ENCODE results near the gene MAEA.

- TF ChIP-seq CTCF (conservative IDR thresholded peaks at IDR 0.05) (no peak), ZFX (IDR thresholded peaks at IDR 0.05) (no peak)
These were observed 38.8 kb downstream of the MAEA start for GRCh38 chr4:1328267-1329155.

All from C4-2B (cell line).